ENCODE results near the gene RGS21. TPM values are rescaled to one million over a fixed set of nuclear protein-coding genes. Genes with fewer than 3 reads are reported as not detected.

Gene RGS21
- total RNA-seq, 1 experiment from 2014 or later = not detected

GRCh38 chr1:192343344-192343743 is 26.6 kb downstream of the RGS21 start:
- no peak for DNase-seq (ENCODE audit: low read depth, low spot score)
- TF ChIP-seq CEBPB (IDR thresholded peaks at IDR 0.05; ENCODE audit: low read depth) (no peak), ATF3 (IDR thresholded peaks at IDR 0.05) (no peak), ELF1 (IDR thresholded peaks at IDR 0.05; ENCODE audit: borderline replicate concordance, low read depth) (no peak), TCF7L2 (IDR thresholded peaks at IDR 0.05; ENCODE audit: borderline replicate concordance, extremely low read depth, insufficient read depth, insufficient read length) (no peak), ZFX (IDR thresholded peaks at IDR 0.05) (no peak), ZNF274 (IDR thresholded peaks at IDR 0.05; ENCODE audit: low read depth, low read length) (no peak), MAX (IDR thresholded peaks at IDR 0.05) (no peak)
- ChIA-PET CTCF (no interaction called here), RAD21 (ENCODE audit: low non-redundant PET in 1 of 2, low total read pairs in 2 of 2, uncharacterized antibody in 2 of 2, unreplicated experiment in 2 of 2) (no interaction called here), POLR2A (no interaction called here)
- intact Hi-C loops (cut with micrococcal nuclease) = no loop called here
- no peaks in the 10 kb centered on the region for H3K9me3 ChIP-seq (ENCODE audit: control insufficient read depth in 1 of 2, insufficient read depth in 1 of 2, low read depth in 1 of 2, low read length in 2 of 2)
- ATAC-seq = no peak
- no peak overlapping the region for H3K4me2 ChIP-seq (ENCODE audit: low read length)
- no peaks in the 10 kb centered on the region for H3K27me3 ChIP-seq (ENCODE audit: insufficient read depth, low read length)
- no TSS peak for BruUV-seq (replicated peaks)
- no peaks in the 10 kb centered on the region for H3K79me2 ChIP-seq (ENCODE audit: insufficient read depth, low read length)
- H3K36me3 ChIP-seq (ENCODE audit: control insufficient read depth in 1 of 2, insufficient read depth in 2 of 2, low read length in 2 of 2) = no peaks in the 10 kb centered on the region
- H3K9me2 ChIP-seq (ENCODE audit: insufficient read depth) = no peaks in the 10 kb centered on the region
- H3K27ac ChIP-seq (ENCODE audit: low read depth, low read length) = no peak overlapping the region
- H3K4me3 ChIP-seq (replicated peaks in 1 of 2; ENCODE audit: low read depth in 1 of 2, low read length in 2 of 2) = no peak overlapping the region
- no peak overlapping the region for H3K9ac ChIP-seq (ENCODE audit: low read length)
- H3K4me1 ChIP-seq (ENCODE audit: control insufficient read depth in 1 of 2, insufficient read depth in 2 of 2, low read length in 2 of 2) = no peaks in the 10 kb centered on the region
- no peaks in the 10 kb centered on the region for H4K20me1 ChIP-seq (ENCODE audit: insufficient read depth)
- no peak overlapping the region for H2AFZ ChIP-seq (ENCODE audit: low read depth, low read length, poor library complexity, severe bottlenecking)

- no peaks in the 10 kb centered on the region for H3K9me3 ChIP-seq (ENCODE audit: control insufficient read depth in 1 of 2, insufficient read depth in 1 of 2, low read depth in 1 of 2, low read length in 2 of 2)
- BruUV-seq (replicated peaks) = no TSS peak
- no peak for ATAC-seq
- intact Hi-C loops (cut with micrococcal nuclease) = no loop called here
- ChIA-PET RAD21 (ENCODE audit: low non-redundant PET in 1 of 2, low total read pairs in 2 of 2, uncharacterized antibody in 2 of 2, unreplicated experiment in 2 of 2) (no interaction called here), CTCF (no interaction called here), POLR2A (no interaction called here)
- H4K20me1 ChIP-seq (ENCODE audit: insufficient read depth) = no peaks in the 10 kb centered on the region
- H3K27ac ChIP-seq (ENCODE audit: low read depth, low read length) = no peak overlapping the region
- H3K79me2 ChIP-seq (ENCODE audit: insufficient read depth, low read length) = no peaks in the 10 kb centered on the region
- TF ChIP-seq ELF1 (IDR thresholded peaks at IDR 0.05; ENCODE audit: borderline replicate concordance, low read depth) (no peak), CEBPB (IDR thresholded peaks at IDR 0.05; ENCODE audit: low read depth) (no peak), FOSL1 (IDR thresholded peaks at IDR 0.05; ENCODE audit: low read depth) (no peak), SRF (IDR thresholded peaks at IDR 0.05; ENCODE audit: low read depth) (no peak), POLR2A (IDR thresholded peaks at IDR 0.05; ENCODE audit: borderline replicate concordance, extremely low read depth, insufficient read depth, insufficient read length) (no peak), TCF7L2 (IDR thresholded peaks at IDR 0.05; ENCODE audit: borderline replicate concordance, extremely low read depth, insufficient read depth, insufficient read length) (no peak)
- H3K4me2 ChIP-seq (ENCODE audit: low read length) = no peak overlapping the region
- DNase-seq (ENCODE audit: low read depth, low spot score) = no peak
- no peak overlapping the region for H3K9ac ChIP-seq (ENCODE audit: low read length)
- H2AFZ ChIP-seq (ENCODE audit: low read depth, low read length, poor library complexity, severe bottlenecking) = no peak overlapping the region
- H3K4me1 ChIP-seq (ENCODE audit: control insufficient read depth in 1 of 2, insufficient read depth in 2 of 2, low read length in 2 of 2) = no peaks in the 10 kb centered on the region
- H3K27me3 ChIP-seq (ENCODE audit: insufficient read depth, low read length) = no peaks in the 10 kb centered on the region
- no peaks in the 10 kb centered on the region for H3K36me3 ChIP-seq (ENCODE audit: control insufficient read depth in 1 of 2, insufficient read depth in 2 of 2, low read length in 2 of 2)
- no peak overlapping the region for H3K4me3 ChIP-seq (replicated peaks in 1 of 2; ENCODE audit: low read depth in 1 of 2, low read length in 2 of 2)
- no peaks in the 10 kb centered on the region for H3K9me2 ChIP-seq (ENCODE audit: insufficient read depth)
These were observed 32.5 kb downstream of the RGS21 start for GRCh38 chr1:192349314-192349713.
